GM18907 (cell line): ENCODE results near the gene FAM20C.
"Not testable (repeated sequence)": the region's sequence is repeated elsewhere in the genome, so short reads cannot be mapped to it uniquely, and the experiment has no call there.

Experiments
- ATAC-seq: cut with Tn5 transposase; IDR thresholded peaks from one replicate; pipeline ENCODE4 v1.9.1; 2021; ENCODE audit warnings: mild to moderate bottlenecking, moderate library complexity; ENCODE audit not compliant: unreplicated experiment

The FAM20C gene

GRCh38 chr7:190196-190595 lies 2.2 kb upstream of the FAM20C start:
- no peak for ATAC-seq

GRCh38 chr7:191105-191980 lies 1.0 kb upstream of the FAM20C start:
- ATAC-seq, result no peak

DNA sequence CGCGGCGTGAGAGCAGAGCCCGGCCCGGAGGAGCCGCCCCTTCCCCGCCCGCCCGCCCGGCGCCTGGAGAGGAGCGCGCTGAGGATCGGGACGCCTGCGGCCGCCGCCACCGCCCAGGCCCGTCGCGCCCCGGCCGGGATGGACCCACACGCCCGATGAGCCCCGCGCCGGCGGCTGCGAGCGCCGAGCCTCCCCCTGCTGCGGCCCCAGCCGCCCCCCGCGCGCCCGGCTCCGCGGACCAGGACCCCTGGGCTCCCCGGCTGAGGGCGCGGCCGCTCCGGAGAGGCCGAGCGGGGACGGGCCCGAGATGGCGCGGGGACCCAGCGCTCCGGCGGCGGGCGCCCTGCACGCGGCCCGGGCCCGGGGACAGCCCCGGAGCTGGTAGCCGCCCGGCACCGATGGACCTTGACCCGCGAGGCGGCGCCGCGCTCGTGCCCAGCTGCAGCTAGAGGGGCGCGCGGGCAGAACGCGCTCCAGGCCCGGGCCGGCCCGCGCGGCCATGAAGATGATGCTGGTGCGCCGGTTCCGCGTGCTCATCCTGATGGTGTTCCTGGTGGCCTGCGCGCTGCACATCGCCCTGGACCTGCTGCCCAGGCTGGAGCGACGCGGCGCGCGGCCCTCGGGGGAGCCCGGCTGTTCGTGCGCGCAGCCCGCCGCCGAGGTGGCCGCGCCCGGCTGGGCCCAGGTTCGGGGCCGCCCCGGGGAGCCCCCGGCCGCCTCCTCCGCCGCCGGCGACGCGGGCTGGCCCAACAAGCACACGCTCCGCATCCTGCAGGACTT lies 520 bp downstream of the FAM20C start:
- no peak for ATAC-seq

DNA sequence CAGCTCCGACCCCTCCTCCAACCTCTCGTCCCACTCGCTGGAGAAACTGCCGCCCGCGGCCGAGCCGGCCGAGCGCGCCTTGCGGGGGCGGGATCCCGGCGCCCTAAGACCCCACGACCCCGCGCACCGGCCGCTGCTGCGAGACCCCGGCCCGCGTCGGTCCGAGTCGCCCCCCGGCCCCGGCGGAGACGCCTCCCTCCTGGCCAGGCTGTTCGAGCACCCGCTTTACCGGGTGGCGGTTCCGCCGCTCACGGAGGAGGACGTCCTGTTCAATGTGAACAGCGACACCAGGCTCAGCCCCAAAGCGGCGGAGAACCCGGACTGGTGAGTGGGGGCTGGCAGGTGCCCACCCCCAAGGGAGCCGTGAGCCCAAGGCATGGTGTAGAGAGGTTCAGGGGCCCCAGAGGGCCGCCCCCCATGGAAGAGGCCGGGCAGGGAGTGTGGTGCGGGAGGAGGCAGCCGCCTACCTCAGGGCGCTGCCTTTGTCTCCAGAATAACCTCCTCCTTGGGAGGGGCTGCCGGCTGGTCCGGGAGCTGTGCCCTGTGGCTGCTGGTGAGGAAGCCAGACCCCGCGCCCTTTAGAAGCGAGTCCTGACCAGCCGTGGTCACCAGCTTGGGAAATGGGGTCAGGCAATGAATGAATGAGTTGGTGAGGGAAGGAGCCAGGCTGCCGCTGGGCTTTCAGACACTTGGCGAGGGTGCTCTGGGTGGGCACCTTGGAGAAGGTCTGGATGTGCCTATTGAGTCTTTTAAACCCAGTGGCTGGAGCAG lies 1.3 kb downstream of the FAM20C start:
- no peak for ATAC-seq

DNA sequence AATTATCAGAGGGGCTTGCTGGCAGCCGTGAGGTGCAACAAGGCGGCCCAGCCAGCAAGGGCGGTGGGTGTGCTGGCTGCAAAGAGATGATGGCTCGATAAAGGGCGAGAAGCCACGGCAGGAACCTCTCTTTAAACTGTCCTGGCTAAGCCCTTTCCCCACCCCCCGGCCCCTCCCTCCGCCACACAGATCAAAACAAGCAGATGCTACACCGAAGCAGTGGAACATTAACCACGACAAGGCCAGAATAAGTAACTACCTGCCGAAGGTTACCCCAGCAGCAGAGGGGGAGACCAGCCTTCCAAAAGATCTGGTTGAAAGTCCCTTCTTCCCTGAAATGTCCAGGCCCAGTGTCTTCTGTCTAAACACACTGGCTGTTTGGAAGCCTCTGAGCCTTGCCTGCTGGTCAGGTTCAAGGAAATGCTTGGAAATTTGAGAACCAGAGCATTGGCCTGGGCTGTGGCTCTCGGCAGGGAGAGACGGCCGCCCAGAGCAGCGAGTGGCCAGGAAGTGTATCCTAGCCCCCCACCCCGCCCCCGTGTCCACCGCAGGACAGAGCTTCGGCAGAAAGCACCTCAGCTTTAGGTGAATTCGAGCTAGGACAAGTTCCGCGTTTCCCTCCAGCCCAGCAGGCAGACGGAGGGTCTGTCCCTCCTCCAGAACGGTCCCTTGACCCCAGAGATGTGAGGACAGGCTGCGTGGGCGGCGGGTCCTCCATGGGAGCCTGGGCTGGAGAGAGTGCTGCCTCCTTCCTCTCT lies 2.1 kb downstream of the FAM20C start:
- ATAC-seq, result no peak

DNA sequence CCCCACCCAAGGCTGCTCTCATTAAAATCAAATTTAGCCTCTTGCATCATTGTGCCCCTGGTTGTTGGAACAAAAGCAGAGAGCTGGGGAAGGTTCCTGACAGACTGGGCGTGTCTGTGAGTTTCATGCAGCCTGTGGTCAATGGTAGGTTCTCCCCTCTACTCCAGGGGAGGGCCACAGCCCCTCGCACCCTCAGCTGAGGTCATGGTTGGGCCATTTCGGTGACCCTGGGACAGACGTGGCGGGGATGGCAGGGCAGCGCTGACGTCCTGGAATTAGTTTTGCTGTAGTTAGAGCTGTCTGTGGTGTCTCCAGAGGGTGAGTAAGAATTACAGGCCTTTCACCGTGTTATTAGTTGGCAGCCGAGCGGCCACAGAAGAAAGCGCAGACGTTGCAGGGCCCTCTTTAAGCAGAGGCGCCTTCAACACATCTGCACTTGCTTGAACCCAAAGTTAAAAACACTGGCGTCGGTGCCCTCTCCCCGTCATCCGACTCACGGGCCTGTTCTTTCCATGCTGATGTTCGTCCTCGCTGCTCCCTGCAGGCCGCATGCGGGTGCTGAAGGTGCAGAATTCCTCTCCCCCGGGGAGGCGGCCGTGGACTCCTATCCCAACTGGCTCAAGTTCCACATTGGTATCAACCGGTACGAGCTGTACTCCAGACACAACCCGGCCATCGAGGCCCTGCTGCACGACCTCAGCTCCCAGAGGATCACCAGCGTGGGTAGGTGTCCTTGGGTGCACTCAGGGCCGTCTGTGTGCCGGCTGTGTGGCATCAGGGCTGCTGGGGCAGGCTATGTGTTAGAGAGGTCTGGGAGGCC lies 2.8 kb downstream of the FAM20C start:
- no peak for ATAC-seq

DNA sequence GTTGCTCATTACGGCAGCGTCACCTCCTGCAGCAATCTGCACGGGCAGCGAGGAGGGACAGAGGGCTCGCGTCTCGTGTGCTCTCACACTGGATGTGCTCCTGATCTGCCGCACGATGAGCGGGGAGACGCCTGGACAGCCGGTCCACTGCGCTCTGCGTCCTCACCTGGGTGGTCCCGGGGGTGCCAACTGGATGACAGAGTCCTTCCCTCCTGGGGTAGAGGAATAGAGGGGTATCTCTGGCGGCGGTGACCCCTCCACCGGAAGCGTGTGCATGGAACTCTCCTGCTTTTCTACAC lies 3.4 kb downstream of the FAM20C start:
- ATAC-seq, result no peak

DNA sequence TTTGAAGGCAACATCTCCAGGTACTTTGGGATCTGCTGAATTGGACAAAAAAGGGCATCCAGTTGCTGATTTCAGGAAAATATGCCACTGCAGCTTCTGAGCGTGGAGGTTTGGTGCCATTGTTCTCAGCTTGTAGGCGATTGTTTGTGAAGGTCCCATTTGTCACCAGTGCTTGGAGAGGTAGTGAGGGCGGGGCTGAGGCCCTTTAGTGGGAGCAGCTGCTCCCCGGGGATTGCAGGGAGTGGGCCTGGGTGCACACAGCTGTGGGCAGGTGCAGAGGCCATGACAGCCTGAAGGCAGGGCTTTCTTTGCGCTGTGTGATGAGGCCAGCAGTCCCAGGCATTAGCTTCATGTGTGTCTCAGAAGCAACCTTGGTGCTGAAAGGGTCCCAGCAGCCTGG lies 3.9 kb downstream of the FAM20C start:
- no peak for ATAC-seq

DNA sequence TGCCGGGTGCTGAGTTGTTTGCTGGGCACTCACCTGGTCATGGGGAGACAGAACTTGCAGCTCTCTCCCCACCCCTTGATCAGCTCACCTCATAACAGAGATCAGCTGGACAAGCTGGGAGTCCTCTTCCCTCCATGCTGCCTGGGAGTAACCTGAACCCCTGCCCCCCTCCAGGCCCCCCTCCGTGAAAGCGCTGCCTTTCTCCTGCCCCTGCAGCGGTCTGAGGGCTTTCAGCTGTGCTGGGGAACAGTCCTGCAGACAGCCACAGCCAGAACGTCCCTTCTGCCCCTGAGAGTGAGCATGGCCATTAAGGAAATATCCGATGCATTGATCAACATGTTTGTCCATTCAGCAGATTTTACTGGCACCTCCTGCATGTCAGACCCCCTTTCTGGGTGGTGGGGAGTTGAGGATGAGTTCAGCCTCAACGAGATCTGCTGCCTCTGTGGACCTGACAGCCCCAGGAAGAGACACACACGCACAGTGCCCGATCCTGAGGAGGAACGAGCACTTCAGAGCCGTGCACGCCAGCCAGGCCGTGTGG lies 4.5 kb downstream of the FAM20C start:
- ATAC-seq, result no peak

DNA sequence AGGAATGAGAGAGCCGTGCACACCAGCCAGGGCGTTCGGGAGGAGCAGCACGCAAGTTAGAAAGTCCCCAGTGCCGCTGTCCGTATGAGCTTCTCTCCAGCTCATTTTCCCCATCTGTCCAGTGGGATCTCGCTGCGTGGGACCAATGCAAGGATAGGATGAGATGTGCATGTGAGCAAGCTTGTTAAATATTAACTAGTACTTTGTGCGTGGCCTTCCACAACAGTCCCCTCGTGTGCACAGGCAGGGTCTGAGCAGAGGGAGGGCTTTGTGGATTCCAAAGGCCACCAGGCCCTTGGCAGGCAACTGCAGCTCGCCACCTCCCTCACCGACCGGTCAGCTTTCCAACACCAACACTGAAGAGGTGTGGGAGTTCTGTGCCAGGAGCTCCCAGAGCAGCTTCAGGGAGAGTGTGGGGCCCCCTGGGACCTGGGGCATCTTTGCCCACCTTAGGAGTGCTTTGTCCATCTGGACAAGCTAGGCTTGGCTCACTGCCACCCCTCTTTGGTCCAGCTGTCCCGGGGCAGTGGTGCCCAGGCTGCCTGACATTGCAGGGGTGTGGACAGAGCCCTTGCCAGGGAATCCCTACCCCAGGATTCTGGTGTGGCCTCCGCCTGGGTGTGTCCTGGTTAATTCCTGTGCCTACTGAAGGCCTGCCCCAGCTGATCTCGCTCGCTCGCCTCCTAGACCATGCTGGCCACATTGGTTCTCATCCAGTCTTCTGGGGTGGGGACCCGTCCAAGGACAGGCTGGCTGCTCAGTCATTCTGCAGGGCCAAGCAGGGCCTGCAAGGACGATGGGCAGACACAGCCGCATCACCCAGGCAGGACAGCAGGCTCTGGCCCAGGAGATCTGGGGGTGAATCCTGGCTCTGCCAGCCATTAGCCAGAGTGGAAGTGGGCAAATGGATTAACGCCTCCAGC lies 5.3 kb downstream of the FAM20C start:
- no peak for ATAC-seq

DNA sequence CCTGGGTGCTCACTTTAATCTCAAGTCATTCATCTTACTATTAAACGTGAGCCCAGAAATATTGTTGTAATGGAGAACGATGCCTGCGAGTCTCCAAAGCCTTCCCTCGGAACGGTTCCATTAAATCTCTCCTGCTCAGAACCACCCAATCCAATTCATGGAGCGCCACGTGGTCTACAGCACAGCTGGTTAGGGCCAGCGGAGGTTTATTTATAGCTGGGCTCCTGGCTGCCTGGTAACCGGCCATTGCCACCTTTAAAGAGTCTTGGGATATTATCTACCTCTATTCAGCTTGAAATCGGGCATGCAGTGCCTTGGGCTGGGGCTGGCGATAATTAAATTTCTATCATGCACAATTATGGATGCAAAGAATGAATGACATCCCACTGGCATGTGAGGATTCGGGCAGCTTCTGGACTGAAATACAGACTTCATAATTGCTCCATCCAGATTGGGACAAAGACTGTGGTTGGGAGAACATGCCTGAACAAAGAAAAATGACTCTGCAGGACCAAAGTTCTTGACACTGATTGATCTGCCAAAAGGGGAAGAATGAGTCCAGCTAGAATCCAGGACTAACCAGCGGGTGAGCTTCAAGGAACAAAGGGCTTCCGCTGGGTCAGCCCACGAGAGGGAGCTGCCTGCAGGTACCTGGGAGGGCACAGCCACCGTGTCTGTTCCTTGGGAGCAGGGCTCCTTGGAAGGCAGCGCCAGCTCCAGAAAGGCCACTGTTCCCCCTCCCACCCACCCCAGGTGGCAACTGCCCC lies 7.3 kb downstream of the FAM20C start:
- no peak for ATAC-seq

DNA sequence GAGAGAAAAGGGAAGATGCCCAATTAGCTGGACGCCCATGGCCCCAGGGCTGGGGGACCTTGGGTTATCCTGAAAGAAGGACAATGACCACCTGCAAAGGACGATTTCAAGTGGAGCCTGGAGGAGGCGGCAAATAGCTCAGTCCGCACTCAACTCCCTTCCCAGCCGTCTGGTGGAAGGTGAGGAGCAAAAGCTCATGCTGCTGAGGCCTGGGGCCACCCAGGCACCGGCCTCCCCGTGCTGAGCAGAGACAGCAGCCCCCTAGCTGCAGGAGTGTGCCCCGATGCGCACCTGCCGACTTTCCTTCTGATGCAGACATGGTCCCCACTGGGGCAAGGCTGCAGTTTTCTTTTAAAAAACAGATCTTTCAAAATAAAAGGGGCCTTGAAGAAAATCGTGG lies 7.9 kb downstream of the FAM20C start:
- ATAC-seq, result no peak

- no peak for ATAC-seq
Measured at GRCh38 chr7:200704-201103, 8.3 kb downstream of the FAM20C start.

- ATAC-seq, result no peak
Measured at GRCh38 chr7:204326-204725, 12.0 kb downstream of the FAM20C start.

- no peak for ATAC-seq
Measured at GRCh38 chr7:205115-206010, 13.0 kb downstream of the FAM20C start.

- not testable (repeated sequence) for ATAC-seq
Measured at GRCh38 chr7:206351-206750, 14.0 kb downstream of the FAM20C start.
